Measurements from ENCODE around the gene RASGRP2. TPM values are rescaled to one million over a fixed set of nuclear protein-coding genes. Genes with fewer than 3 reads are reported as not detected.

RASGRP2 gene
- total RNA-seq, 4 donors from 2014 or later: 34.5 to 84.9 (median 41.1) TPM

GRCh38 chr11:64728757-64729365 lies 15.1 kb downstream of the RASGRP2 start:
- Histone ChIP-seq H3K36me3 (peaks cover 0 to 68% of the 10 kb centered on the region in 2 donors), H3K9me3 (no peaks in the 10 kb centered on the region), H3K4me1 (peaks cover 0 to 6% (median 0%) of the 10 kb centered on the region in 3 donors), H3K27ac (no peak overlapping the region), H3K27me3 (no peaks in the 10 kb centered on the region), H3K4me3 (no peak overlapping the region)
- 79 to 81% methylated on average over 3 to 5 of the region's 11 CpGs for WGBS, 2 donors (ENCODE audit: low coverage in 1 of 2)
- no peak for ATAC-seq
- no peak for TF ChIP-seq EP300 (IDR thresholded peaks at IDR 0.05)
- no peak for TF ChIP-seq CTCF (IDR thresholded peaks at IDR 0.05)
- TF ChIP-seq POLR2A (IDR thresholded peaks at IDR 0.05): no peak
- TF ChIP-seq POLR2AphosphoS5 (IDR thresholded peaks at IDR 0.05): no peak

GRCh38 chr11:64726867-64727530 lies 16.9 kb downstream of the RASGRP2 start:
- Histone ChIP-seq H3K4me3 (no peak overlapping the region), H3K27ac (no peak overlapping the region), H3K4me1 (peaks cover 0 to 13% (median 4%) of the 10 kb centered on the region in 3 donors), H3K9me3 (no peaks in the 10 kb centered on the region), H3K27me3 (peaks cover 10% of the 10 kb centered on the region), H3K36me3 (peaks cover 0 to 49% of the 10 kb centered on the region in 2 donors)
- no peak for TF ChIP-seq EP300 (IDR thresholded peaks at IDR 0.05)
- TF ChIP-seq CTCF (IDR thresholded peaks at IDR 0.05): no peak
- no peak for TF ChIP-seq POLR2A (IDR thresholded peaks at IDR 0.05)
- 56 to 72% methylated on average over 5 to 6 of the region's 7 CpGs for WGBS, 2 donors (ENCODE audit: low coverage in 1 of 2)
- no peak for ATAC-seq

GRCh38 chr11:64726211-64726641 lies 17.7 kb downstream of the RASGRP2 start:
- no peak for ATAC-seq
- Histone ChIP-seq H3K36me3 (peaks cover 0 to 41% of the 10 kb centered on the region in 2 donors), H3K27me3 (peaks cover 18% of the 10 kb centered on the region), H3K4me1 (peaks cover 0 to 13% (median 4%) of the 10 kb centered on the region in 3 donors), H3K9me3 (no peaks in the 10 kb centered on the region), H3K27ac (no peak overlapping the region), H3K4me3 (no peak overlapping the region)
- TF ChIP-seq POLR2AphosphoS5 (IDR thresholded peaks at IDR 0.05) (no peak), POLR2A (IDR thresholded peaks at IDR 0.05) (no peak), CTCF (IDR thresholded peaks at IDR 0.05) (no peak), EP300 (IDR thresholded peaks at IDR 0.05) (no peak)
- WGBS, 2 donors (ENCODE audit: low coverage in 1 of 2): no CpG with 5 or more reads among the region's 9 CpGs

- Histone ChIP-seq H3K27me3 (peaks cover 30% of the 10 kb centered on the region), H3K27ac (no peak overlapping the region), H3K4me3 (no peak overlapping the region), H3K4me1 (peaks cover 0 to 12% (median 4%) of the 10 kb centered on the region in 3 donors), H3K36me3 (peaks cover 0 to 32% of the 10 kb centered on the region in 2 donors), H3K9me3 (no peaks in the 10 kb centered on the region)
- TF ChIP-seq POLR2AphosphoS5 (IDR thresholded peaks at IDR 0.05): no peak
- TF ChIP-seq CTCF (IDR thresholded peaks at IDR 0.05): no peak
- TF ChIP-seq EP300 (IDR thresholded peaks at IDR 0.05): no peak
- no peak for TF ChIP-seq POLR2A (IDR thresholded peaks at IDR 0.05)
- no peak for ATAC-seq
- WGBS, 2 donors (ENCODE audit: low coverage in 1 of 2): 59% methylated on average over 5 of the region's 7 CpGs; no CpG with 5 or more reads in 1 of the 2 donors
Observed at GRCh38 chr11:64724863-64725532, 18.9 kb downstream of the RASGRP2 start.
